HL-60 (cell line): Measurements from ENCODE around the gene TMEM161A.
"Not testable (repeated sequence)": the region's sequence is repeated elsewhere in the genome, so short reads cannot be mapped to it uniquely, and the experiment has no call there.

Source experiments
- DNase-seq, 2 experiments: peaks; one replicate each; pipeline ENCODE4 v3.0.0-alpha.2; 2010 to 2020; ENCODE audit warnings: low read depth in 1 of 2, low spot score in 1 of 2
- H3K27ac ChIP-seq: fragments of 250-450 bp; sonication (Bioruptor Pico); replicated peaks from 2 replicates; pipeline ENCODE4 v1.5.1; 2020; ENCODE audit warnings: mild to moderate bottlenecking, moderate library complexity
- H3K27me3 ChIP-seq: fragments of 250-450 bp; sonication (Bioruptor Pico); 2 replicates; pipeline ENCODE4 v1.5.1; 2021; ENCODE audit warnings: mild to moderate bottlenecking, moderate library complexity; ENCODE audit not compliant: insufficient read depth, poor library complexity, severe bottlenecking
- H3K4me3 ChIP-seq: replicated peaks from 2 replicates; pipeline ENCODE4 v1.5.1; 2011; ENCODE audit warnings: mild to moderate bottlenecking, control low read depth, low read length; ENCODE audit not compliant: insufficient read depth
- GABPA ChIP-seq: IDR thresholded peaks from 2 replicates; pipeline ENCODE4 v1.6.1; 2012; ENCODE audit warnings: low read depth
- POLR2AphosphoS5 ChIP-seq: IDR thresholded peaks from 2 replicates; pipeline ENCODE4 v1.6.1; 2012; ENCODE audit warnings: low read depth
- SPI1 ChIP-seq: IDR thresholded peaks from 2 replicates; pipeline ENCODE4 v1.6.1; 2012; ENCODE audit warnings: low read depth, mild to moderate bottlenecking, borderline replicate concordance
- TF ChIP-seq, protein P1 (sequence below): IDR thresholded peaks from 2 replicates; pipeline ENCODE4 v1.6.1; 2012; ENCODE audit warnings: low read depth; ENCODE audit not compliant: insufficient replicate concordance
- TF ChIP-seq, protein P2 (sequence below): IDR thresholded peaks from one replicate; pipeline ENCODE4 v1.5.1; 2011; ENCODE audit warnings: low read length, control low read depth, inconsistent platforms; ENCODE audit not compliant: insufficient read depth

TMEM161A gene

DNA sequence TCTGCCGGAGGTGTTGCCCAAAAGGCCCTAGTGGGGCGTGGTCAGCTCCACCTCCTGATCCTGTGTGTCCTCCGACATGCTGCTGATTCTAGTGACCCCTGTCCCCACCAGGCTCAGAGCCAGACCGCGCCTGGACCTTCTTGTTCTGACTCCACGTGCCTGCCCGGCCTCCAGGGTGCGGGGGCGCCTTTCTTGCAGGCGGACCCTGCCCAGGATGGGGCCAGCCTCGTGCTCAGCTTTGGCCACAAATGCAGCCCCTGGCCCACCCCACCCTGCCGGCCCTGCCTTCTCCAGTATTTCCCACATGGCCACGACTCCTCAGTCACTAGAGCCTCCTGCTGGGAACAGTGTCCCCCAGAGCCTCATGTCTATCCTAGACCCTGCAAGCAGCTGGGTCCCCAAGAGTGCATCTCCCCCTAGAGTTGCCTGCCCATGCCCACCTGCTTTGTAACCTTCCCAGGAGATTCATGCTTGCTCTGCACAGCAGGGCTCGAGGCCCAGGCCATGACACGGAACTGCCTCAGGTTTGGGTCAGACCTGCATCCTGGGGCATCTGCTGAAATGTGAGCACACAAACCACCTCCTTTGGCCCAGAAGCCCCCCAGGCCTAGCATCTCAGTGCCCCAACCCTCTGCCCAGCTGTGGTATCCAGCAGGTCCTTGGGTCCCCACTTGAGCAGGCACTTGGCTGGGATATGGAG lies 27.0 kb downstream of the TMEM161A start:
- TF ChIP-seq, protein P1, sequence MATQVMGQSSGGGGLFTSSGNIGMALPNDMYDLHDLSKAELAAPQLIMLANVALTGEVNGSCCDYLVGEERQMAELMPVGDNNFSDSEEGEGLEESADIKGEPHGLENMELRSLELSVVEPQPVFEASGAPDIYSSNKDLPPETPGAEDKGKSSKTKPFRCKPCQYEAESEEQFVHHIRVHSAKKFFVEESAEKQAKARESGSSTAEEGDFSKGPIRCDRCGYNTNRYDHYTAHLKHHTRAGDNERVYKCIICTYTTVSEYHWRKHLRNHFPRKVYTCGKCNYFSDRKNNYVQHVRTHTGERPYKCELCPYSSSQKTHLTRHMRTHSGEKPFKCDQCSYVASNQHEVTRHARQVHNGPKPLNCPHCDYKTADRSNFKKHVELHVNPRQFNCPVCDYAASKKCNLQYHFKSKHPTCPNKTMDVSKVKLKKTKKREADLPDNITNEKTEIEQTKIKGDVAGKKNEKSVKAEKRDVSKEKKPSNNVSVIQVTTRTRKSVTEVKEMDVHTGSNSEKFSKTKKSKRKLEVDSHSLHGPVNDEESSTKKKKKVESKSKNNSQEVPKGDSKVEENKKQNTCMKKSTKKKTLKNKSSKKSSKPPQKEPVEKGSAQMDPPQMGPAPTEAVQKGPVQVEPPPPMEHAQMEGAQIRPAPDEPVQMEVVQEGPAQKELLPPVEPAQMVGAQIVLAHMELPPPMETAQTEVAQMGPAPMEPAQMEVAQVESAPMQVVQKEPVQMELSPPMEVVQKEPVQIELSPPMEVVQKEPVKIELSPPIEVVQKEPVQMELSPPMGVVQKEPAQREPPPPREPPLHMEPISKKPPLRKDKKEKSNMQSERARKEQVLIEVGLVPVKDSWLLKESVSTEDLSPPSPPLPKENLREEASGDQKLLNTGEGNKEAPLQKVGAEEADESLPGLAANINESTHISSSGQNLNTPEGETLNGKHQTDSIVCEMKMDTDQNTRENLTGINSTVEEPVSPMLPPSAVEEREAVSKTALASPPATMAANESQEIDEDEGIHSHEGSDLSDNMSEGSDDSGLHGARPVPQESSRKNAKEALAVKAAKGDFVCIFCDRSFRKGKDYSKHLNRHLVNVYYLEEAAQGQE = no peak
- TF ChIP-seq SPI1 = no peak
- no peak for TF ChIP-seq GABPA
- TF ChIP-seq, protein P2, sequence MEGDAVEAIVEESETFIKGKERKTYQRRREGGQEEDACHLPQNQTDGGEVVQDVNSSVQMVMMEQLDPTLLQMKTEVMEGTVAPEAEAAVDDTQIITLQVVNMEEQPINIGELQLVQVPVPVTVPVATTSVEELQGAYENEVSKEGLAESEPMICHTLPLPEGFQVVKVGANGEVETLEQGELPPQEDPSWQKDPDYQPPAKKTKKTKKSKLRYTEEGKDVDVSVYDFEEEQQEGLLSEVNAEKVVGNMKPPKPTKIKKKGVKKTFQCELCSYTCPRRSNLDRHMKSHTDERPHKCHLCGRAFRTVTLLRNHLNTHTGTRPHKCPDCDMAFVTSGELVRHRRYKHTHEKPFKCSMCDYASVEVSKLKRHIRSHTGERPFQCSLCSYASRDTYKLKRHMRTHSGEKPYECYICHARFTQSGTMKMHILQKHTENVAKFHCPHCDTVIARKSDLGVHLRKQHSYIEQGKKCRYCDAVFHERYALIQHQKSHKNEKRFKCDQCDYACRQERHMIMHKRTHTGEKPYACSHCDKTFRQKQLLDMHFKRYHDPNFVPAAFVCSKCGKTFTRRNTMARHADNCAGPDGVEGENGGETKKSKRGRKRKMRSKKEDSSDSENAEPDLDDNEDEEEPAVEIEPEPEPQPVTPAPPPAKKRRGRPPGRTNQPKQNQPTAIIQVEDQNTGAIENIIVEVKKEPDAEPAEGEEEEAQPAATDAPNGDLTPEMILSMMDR = no peak
- TF ChIP-seq POLR2AphosphoS5 = no peak
- no peak for DNase-seq
- no peak overlapping the region for H3K27ac ChIP-seq
- no peak overlapping the region for H3K4me3 ChIP-seq
- peaks cover 6% of the 10 kb centered on the region for H3K27me3 ChIP-seq

DNA sequence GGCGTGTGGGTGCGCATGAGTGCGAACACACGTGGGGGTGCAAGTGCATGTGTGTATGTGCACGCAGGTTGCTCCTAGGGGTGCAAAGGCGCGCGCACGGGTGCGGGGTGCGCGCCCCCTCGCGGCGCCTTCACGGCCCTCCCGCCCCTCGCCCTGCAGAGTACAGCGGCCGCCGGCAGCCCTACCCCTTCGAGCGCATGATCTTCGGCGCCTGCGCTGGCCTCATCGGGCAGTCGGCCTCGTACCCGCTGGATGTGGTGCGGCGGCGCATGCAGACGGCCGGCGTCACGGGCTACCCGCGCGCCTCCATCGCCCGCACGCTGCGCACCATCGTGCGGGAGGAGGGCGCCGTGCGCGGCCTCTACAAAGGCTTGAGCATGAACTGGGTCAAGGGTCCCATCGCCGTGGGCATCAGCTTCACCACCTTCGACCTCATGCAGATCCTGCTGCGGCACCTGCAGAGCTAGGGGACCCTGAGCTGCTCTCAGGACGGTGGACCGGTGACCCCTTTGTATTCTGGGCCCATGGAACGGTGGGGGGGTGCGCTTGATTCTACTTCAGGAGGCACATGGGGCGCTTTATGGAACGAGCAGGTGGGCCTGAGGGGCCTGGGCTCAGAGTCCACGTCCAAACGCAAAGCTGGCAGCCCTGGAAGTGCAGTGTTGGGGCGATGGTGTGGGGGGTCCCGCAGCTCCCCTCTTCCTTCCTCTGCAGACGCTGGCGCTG lies 27.7 kb downstream of the TMEM161A start:
- Histone ChIP-seq H3K27me3 (peaks cover 6% of the 10 kb centered on the region), H3K4me3 (no peak overlapping the region), H3K27ac (no peak overlapping the region)
- peak; percentile 14 to 51 for DNase-seq
- TF ChIP-seq, protein P2 = peak; percentile 12
- TF ChIP-seq, protein P1 = no peak
- TF ChIP-seq POLR2AphosphoS5 = no peak

DNA sequence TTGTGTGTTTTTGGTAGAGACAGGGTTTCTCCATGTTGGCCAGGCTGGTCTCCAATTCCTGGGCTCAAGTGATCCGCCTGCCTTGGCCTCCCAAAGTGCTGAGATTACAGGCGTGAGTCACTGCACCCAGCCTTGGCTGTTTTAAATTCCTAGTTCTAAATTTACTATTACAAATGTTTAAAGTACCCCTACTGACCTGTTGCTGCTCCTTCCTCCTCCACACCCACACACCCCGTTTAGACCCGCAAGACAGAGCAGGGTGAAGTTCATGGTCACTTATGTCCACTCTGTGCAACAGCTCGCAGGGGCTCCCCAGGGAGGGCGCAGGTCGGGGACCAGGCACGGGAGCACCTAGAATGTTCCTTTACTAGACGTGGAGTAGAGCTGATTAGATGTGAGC lies 28.7 kb downstream of the TMEM161A start:
- TF ChIP-seq SPI1 (no peak), GABPA (no peak)
- Histone ChIP-seq H3K27me3 (peaks cover 6% of the 10 kb centered on the region), H3K27ac (no peak overlapping the region), H3K4me3 (no peak overlapping the region)
- DNase-seq = no peak

DNA sequence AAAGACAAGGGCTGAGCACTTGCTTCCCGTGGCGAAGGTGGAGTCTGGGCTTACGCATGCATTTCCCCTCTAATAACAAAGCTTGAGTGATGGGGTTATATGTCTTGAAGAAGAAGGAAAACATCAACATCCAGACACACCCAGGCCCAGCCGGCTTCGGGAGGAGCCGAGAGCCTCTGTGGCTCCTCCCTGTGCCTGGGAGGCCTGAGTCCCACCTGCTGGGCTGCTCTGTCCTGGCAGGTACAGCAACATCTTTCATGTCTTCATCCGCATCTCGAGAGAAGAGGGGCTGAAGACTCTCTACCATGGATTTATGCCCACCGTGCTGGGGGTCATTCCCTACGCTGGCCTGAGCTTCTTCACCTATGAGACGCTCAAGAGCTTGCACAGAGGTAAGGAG lies 30.6 kb downstream of the TMEM161A start:
- no peak for DNase-seq
- Histone ChIP-seq H3K27ac (no peak overlapping the region), H3K27me3 (peaks cover 6% of the 10 kb centered on the region), H3K4me3 (no peak overlapping the region)
- TF ChIP-seq GABPA (no peak), SPI1 (no peak), POLR2AphosphoS5 (no peak)
- TF ChIP-seq, protein P1 = no peak
- TF ChIP-seq, protein P2 = no peak

DNA sequence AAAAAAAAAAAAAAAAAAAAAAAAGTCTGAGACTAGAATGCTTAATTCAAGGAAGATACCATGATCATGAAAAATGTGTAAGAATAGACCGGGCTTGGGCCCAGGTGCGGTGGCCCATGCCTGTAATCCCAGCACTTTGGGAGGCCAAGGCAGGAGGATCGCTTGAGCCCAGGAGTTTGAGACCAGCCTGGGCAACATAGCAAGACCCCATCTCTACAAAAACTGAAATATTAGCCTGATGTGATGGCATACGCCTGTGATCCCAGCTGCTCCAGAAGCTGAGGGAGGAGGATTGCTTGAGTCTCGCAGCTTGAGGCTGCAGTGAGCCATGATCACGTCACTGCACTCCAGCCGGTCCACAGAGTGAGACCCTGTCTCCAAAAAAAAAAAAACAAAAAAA lies 31.3 kb downstream of the TMEM161A start:
- DNase-seq, H3K27me3 ChIP-seq, H3K27ac ChIP-seq, H3K4me3 ChIP-seq: not testable (repeated sequence)
